Spleen (tissue), 11 donors: ENCODE results near the gene CST3. TPM values are rescaled to one million over a fixed set of nuclear protein-coding genes. Genes with fewer than 3 reads are reported as not detected.
A peak's percentile ranks its signal among the peaks of the same experiment; 100 is the strongest.

ENCODE experiments used
- DNase-seq: peaks from one replicate; pipeline ENCODE4 v3.0.0-alpha.2; 2020
- H3K27ac ChIP-seq, 8 donors: fragments of 200-600 bp; sonication (generic) in 7 of 8; 1 replicate in 4 of 8; 2 replicates in 4 of 8; pipeline versions ENCODE4 v1.5.0 to v1.8.0; 2016 to 2021; ENCODE audit warnings: inconsistent platforms in 4 of 8, mild to moderate bottlenecking in 4 of 8, moderate library complexity in 1 of 8
- H3K27me3 ChIP-seq, 7 donors: fragments of 200-600 bp; sonication (generic) in 6 of 7; replicated peaks in 1 of 7; 1 replicate in 4 of 7; 2 replicates in 3 of 7; pipeline versions ENCODE4 v1.5.0 to v1.8.0; 2016 to 2021; ENCODE audit warnings: inconsistent platforms in 3 of 7, mild to moderate bottlenecking in 1 of 7
- H3K36me3 ChIP-seq, 6 donors: fragments of 200-600 bp; sonication (generic) in 5 of 6; 1 replicate in 4 of 6; 2 replicates in 2 of 6; pipeline versions ENCODE4 v1.5.0 to v1.8.0; 2016 to 2021; ENCODE audit warnings: inconsistent platforms in 2 of 6
- H3K4me1 ChIP-seq, 6 donors: fragments of 200-600 bp; sonication (generic) in 5 of 6; 1 replicate in 3 of 6; 2 replicates in 3 of 6; pipeline versions ENCODE4 v1.5.0 to v1.8.0; 2016 to 2021; ENCODE audit warnings: inconsistent platforms in 3 of 6
- H3K4me3 ChIP-seq, 8 donors: fragments of 200-600 bp; sonication (generic) in 7 of 8; 1 replicate in 4 of 8; 2 replicates in 4 of 8; pipeline versions ENCODE4 v1.5.0 to v1.8.0; 2016 to 2021; ENCODE audit warnings: inconsistent platforms in 4 of 8, mild to moderate bottlenecking in 4 of 8, moderate library complexity in 2 of 8
- H3K9me3 ChIP-seq, 8 donors: fragments of 200-600 bp; sonication (generic) in 7 of 8; 1 replicate in 4 of 8; 2 replicates in 4 of 8; pipeline versions ENCODE4 v1.5.0 to v1.8.0; 2016 to 2021; ENCODE audit warnings: inconsistent platforms in 4 of 8
- CTCF ChIP-seq, 11 experiments: fragments of 200-600 bp in 7 of 11; fragments of 450-650 bp in 4 of 11; sonication (generic) in 4 of 11; IDR thresholded peaks in 8 of 11; conservative IDR thresholded peaks in 3 of 11; 1 replicate in 7 of 11; 2 replicates in 4 of 11; pipeline versions ENCODE4 v1.4.0 to v1.8.0; 2016 to 2021; ENCODE audit warnings: antibody characterized with exemption in 11 of 11, inconsistent platforms in 4 of 11, mild to moderate bottlenecking in 1 of 11
- POLR2A ChIP-seq, 3 donors: fragments of 450-650 bp; IDR thresholded peaks; one replicate each; pipeline ENCODE4 v1.5.1; 2017; ENCODE audit warnings: antibody characterized with exemption in 3 of 3, mild to moderate bottlenecking in 1 of 3
- POLR2AphosphoS5 ChIP-seq, 3 donors: sonication (generic); formaldehyde crosslinking; IDR thresholded peaks; one replicate each; pipeline ENCODE4 v1.5.1; 2017; ENCODE audit warnings: antibody characterized with exemption in 3 of 3
- WGBS, 5 donors: extraction: QIAGEN DNeasy Blood & Tissue Kit in 3 of 5; methylation state at CpG; one replicate each; pipeline versions ENCODE4 v1.1.5 to v1.1.7; 2013 to 2018; 5-methylcytosine and 5-hydroxymethylcytosine counted together
- intact Hi-C: fragments of 100-400 bp; cut with DNase I; formaldehyde crosslinking; loops from one replicate; pipeline ENCODE4 v1.15.0; 2023; ENCODE audit warnings: low total_unique reads
- polyA plus RNA-seq, 3 donors: library from polyadenylated mRNA; stranded (reverse); fragments of 200-250 nt; gene quantifications; one replicate each; pipeline ENCODE4 v1.2.1, GENCODE V29; 2013
- total RNA-seq, 7 donors: library from RNA; depleted of rRNA in 3 of 7; stranded (reverse); fragments of >200 nt in 3 of 7; fragmentation: NEBNext Ultra II Directional in 4 of 7; extraction: Animal tissue kit (Norgen Biotek cat#: 25700) in 4 of 7; gene quantifications; one replicate each; pipeline versions ENCODE4 v1.1.0 to v1.2.1, GENCODE V29; 2016 to 2021
- donor health status: healthy with polysubstance abuse.
- donor health status: DM: no; HTN: no; CAD: no; lungs with moderate emphysema.
- donor health status: DM: no; HTN: no; CAD: no.
- donor health status: Bipolar disorder and iron deficiency.
- donor health status: healthy.
- donor health status: DM: no; HTN: no; CAD: no.
- donor health status: DM: yes; HTN: yes; CAD: no.

CST3 gene
- total and polyA plus RNA-seq, 10 donors, result 199 to 1,082 (median 595) TPM

- Histone ChIP-seq H3K27me3 (no peaks in the 10 kb centered on the region), H3K36me3 (peaks cover 0 to 37% (median 12%) of the 10 kb centered on the region in 6 donors), H3K27ac (peak overlapping the region; percentile 9 to 75 (median 52)), H3K4me3 (no peak overlapping the region), H3K4me1 (peaks cover 0 to 65% (median 14%) of the 10 kb centered on the region in 6 donors), H3K9me3 (no peaks in the 10 kb centered on the region)
- no peak for TF ChIP-seq POLR2AphosphoS5 (IDR thresholded peaks at IDR 0.05)
- TF ChIP-seq POLR2A (IDR thresholded peaks at IDR 0.05), result no peak
- no peak for TF ChIP-seq CTCF (IDR thresholded peaks at IDR 0.05 in 8 of 11, conservative IDR thresholded peaks at IDR 0.05 in 3 of 11)
- 52 to 67% (median 58%) methylated on average over 7 to 12 of the region's 12 CpGs for WGBS, 5 donors
- DNase-seq, result no peak
- intact Hi-C loops, result no loop called here
Observed at GRCh38 chr20:23629542-23630391, 8.0 kb downstream of the CST3 start.

- H3K9me3 ChIP-seq, result no peaks in the 10 kb centered on the region
- H3K27me3 ChIP-seq, result no peaks in the 10 kb centered on the region
- no peak for DNase-seq
- H3K4me3 ChIP-seq, result no peak overlapping the region
- H3K4me1 ChIP-seq, result peaks cover 0 to 58% (median 12%) of the 10 kb centered on the region in 6 donors
- H3K27ac ChIP-seq, result peak overlapping the region in 6 of 8 donors; percentile 14 to 75 (median 61)
- intact Hi-C loops, result no loop called here
- no peak for TF ChIP-seq POLR2A (IDR thresholded peaks at IDR 0.05)
- peak in 1 of 3 donors; percentile 64 for TF ChIP-seq POLR2AphosphoS5 (IDR thresholded peaks at IDR 0.05)
- 38 to 67% (median 45%) methylated on average over 7 of the region's 7 CpGs for WGBS, 5 donors
- H3K36me3 ChIP-seq, result peaks cover 0 to 31% (median 10%) of the 10 kb centered on the region in 6 donors
Observed at GRCh38 chr20:23629017-23629541, 8.7 kb downstream of the CST3 start.

GRCh38 chr20:23628402-23629016 lies 9.2 kb downstream of the CST3 start:
- Histone ChIP-seq H3K9me3 (no peaks in the 10 kb centered on the region), H3K36me3 (peaks cover 0 to 25% (median 5%) of the 10 kb centered on the region in 6 donors), H3K27me3 (no peaks in the 10 kb centered on the region), H3K4me1 (peaks cover 0 to 57% (median 12%) of the 10 kb centered on the region in 6 donors), H3K4me3 (no peak overlapping the region), H3K27ac (peak overlapping the region in 5 of 8 donors; percentile 50 to 75 (median 67))
- TF ChIP-seq POLR2AphosphoS5 (IDR thresholded peaks at IDR 0.05) (no peak), CTCF (IDR thresholded peaks at IDR 0.05 in 8 of 11, conservative IDR thresholded peaks at IDR 0.05 in 3 of 11) (no peak), POLR2A (IDR thresholded peaks at IDR 0.05) (no peak)
- DNase-seq, result no peak
- intact Hi-C loops, result no loop called here
- WGBS, 5 donors, result 64 to 83% (median 66%) methylated on average over 6 of the region's 6 CpGs

GRCh38 chr20:23627501-23627900 lies 10.3 kb downstream of the CST3 start:
- Histone ChIP-seq H3K4me3 (no peak overlapping the region), H3K9me3 (no peaks in the 10 kb centered on the region), H3K36me3 (peaks cover 0 to 15% (median 0%) of the 10 kb centered on the region in 6 donors), H3K27ac (no peak overlapping the region), H3K27me3 (no peaks in the 10 kb centered on the region), H3K4me1 (peaks cover 0 to 55% (median 12%) of the 10 kb centered on the region in 6 donors)
- no peak for TF ChIP-seq CTCF (IDR thresholded peaks at IDR 0.05 in 8 of 11, conservative IDR thresholded peaks at IDR 0.05 in 3 of 11)
- TF ChIP-seq POLR2AphosphoS5 (IDR thresholded peaks at IDR 0.05), result no peak
- TF ChIP-seq POLR2A (IDR thresholded peaks at IDR 0.05), result no peak
- WGBS, 5 donors, result 73 to 83% (median 79%) methylated on average over 3 of the region's 3 CpGs
- intact Hi-C loops, result no loop called here
- no peak for DNase-seq
